MCF 10A (cell line): ENCODE results near the gene SHC2. TPM values are rescaled to one million over a fixed set of nuclear protein-coding genes. Genes with fewer than 3 reads are reported as not detected.

Source experiments
- BruUV-seq: library from RNA; stranded (reverse); fragments of 400-500 nt; replicated peaks from 2 replicates; lab custom pipeline; 2021; lab: Mats Ljungman, UMichigan
- CTCF ChIA-PET: fragments of 300-600 bp; sonication (Branson Sonifier 250); formaldehyde crosslinking; extraction: SDS; loops from one replicate; lab custom pipeline; 2021; ENCODE audit warnings: antibody characterized with exemption, inconsistent platforms; lab: Yijun Ruan, JAX
- POLR2A ChIA-PET: fragments of 300-600, 350-650 bp; sonication (Branson Sonifier 250); formaldehyde crosslinking; extraction: SDS; loops from one replicate; lab custom pipeline; 2020; ENCODE audit warnings: antibody characterized with exemption, inconsistent platforms; lab: Yijun Ruan, JAX
- DNase-seq: peaks from one replicate; pipeline ENCODE4 v3.0.0-alpha.2; 2018; ENCODE audit not compliant: unreplicated experiment
- H3K27ac Mint-ChIP-seq: one replicate; pipeline ENCODE4 v1.8.0; 2022; ENCODE audit warnings: mild to moderate bottlenecking, low read depth, mixed read lengths; ENCODE audit not compliant: unreplicated experiment
- H3K27me3 Mint-ChIP-seq: one replicate; pipeline ENCODE4 v1.8.0; 2022; ENCODE audit warnings: mixed read lengths; ENCODE audit not compliant: insufficient read depth, unreplicated experiment
- H3K36me3 Mint-ChIP-seq: one replicate; pipeline ENCODE4 v1.8.0; 2022; ENCODE audit warnings: mild to moderate bottlenecking, moderate library complexity, mixed read lengths; ENCODE audit not compliant: insufficient read depth, unreplicated experiment
- H3K4me1 Mint-ChIP-seq: one replicate; pipeline ENCODE4 v1.8.0; 2022; ENCODE audit warnings: mixed read lengths; ENCODE audit not compliant: insufficient read depth, unreplicated experiment
- H3K4me3 Mint-ChIP-seq: one replicate; pipeline ENCODE4 v1.8.0; 2022; ENCODE audit warnings: mild to moderate bottlenecking, moderate library complexity, mixed read lengths; ENCODE audit not compliant: unreplicated experiment
- H3K9me3 Mint-ChIP-seq: one replicate; pipeline ENCODE4 v1.8.0; 2022; ENCODE audit warnings: mixed read lengths; ENCODE audit not compliant: unreplicated experiment
- CTCF ChIP-seq: fragments of 200-600 bp; IDR thresholded peaks from one replicate; pipeline ENCODE4 v1.8.0; 2022; ENCODE audit warnings: antibody characterized with exemption, mild to moderate bottlenecking; ENCODE audit not compliant: unreplicated experiment
- intact Hi-C: fragments of 100-400 bp; cut with micrococcal nuclease; formaldehyde crosslinking; loops from 2 replicates; pipeline ENCODE4 v1.14.1; 2022
- total RNA-seq: library from RNA; stranded (reverse); gene quantifications from 2 replicates; pipeline ENCODE4 v1.2.3, GENCODE V29; 2022

The SHC2 gene
- total RNA-seq, 1 experiment from 2014 or later, result 0.77 TPM

- ChIA-PET CTCF (no interaction called here), POLR2A (no interaction called here)
- H3K4me3 Mint-ChIP-seq, result no peak overlapping the region
- intact Hi-C loops, result loop anchor here (10.0 kb wide), 1 partner anchor 117 kb away; no protein-coding TSS in a partner anchor
- H3K27me3 Mint-ChIP-seq, result peaks cover 20% of the 10 kb centered on the region
- H3K27ac Mint-ChIP-seq, result no peak overlapping the region
- peaks cover 6% of the 10 kb centered on the region for H3K36me3 Mint-ChIP-seq
- H3K4me1 Mint-ChIP-seq, result no peaks in the 10 kb centered on the region
- H3K9me3 Mint-ChIP-seq, result no peaks in the 10 kb centered on the region
- BruUV-seq, result no TSS peak
- no peak for DNase-seq
- TF ChIP-seq CTCF, result no peak
These were observed 40.8 kb upstream of the SHC2 start for GRCh38 chr19:501646-502045.

- Mint-ChIP-seq H3K27ac (no peak overlapping the region), H3K27me3 (peaks cover 20% of the 10 kb centered on the region), H3K4me1 (no peaks in the 10 kb centered on the region), H3K4me3 (no peak overlapping the region), H3K9me3 (peaks cover under 1% of the 10 kb centered on the region), H3K36me3 (peaks cover 6% of the 10 kb centered on the region)
- ChIA-PET CTCF (no interaction called here), POLR2A (no interaction called here)
- DNase-seq, result no peak
- BruUV-seq, result no TSS peak
- no peak for TF ChIP-seq CTCF
- intact Hi-C loops, result no loop called here
These were observed 38.3 kb upstream of the SHC2 start for GRCh38 chr19:498977-499623.

- BruUV-seq, result no TSS peak
- Mint-ChIP-seq H3K36me3 (peaks cover 6% of the 10 kb centered on the region), H3K9me3 (peaks cover 6% of the 10 kb centered on the region), H3K27ac (no peak overlapping the region), H3K4me3 (no peak overlapping the region), H3K27me3 (peaks cover 20% of the 10 kb centered on the region), H3K4me1 (no peaks in the 10 kb centered on the region)
- ChIA-PET CTCF (interaction anchor here (1.5 kb wide), 1 partner anchor 12 kb away, joined by 4 read pairs; no protein-coding TSS in a partner anchor), POLR2A (no interaction called here)
- TF ChIP-seq CTCF, result no peak
- intact Hi-C loops, result no loop called here
- no peak for DNase-seq
These were observed 37.7 kb upstream of the SHC2 start for GRCh38 chr19:498511-498891.

GRCh38 chr19:497869-498510 lies 37.2 kb upstream of the SHC2 start:
- no peak overlapping the region for H3K27ac Mint-ChIP-seq
- BruUV-seq, result no TSS peak
- no peak for TF ChIP-seq CTCF
- H3K36me3 Mint-ChIP-seq, result peaks cover 8% of the 10 kb centered on the region
- H3K4me1 Mint-ChIP-seq, result no peaks in the 10 kb centered on the region
- ChIA-PET CTCF (interaction anchor here (0.6 to 1.5 kb wide), 2 partner anchors 12 to 1737 kb away, joined by 3 to 4 read pairs; no protein-coding TSS in a partner anchor), POLR2A (no interaction called here)
- peaks cover 9% of the 10 kb centered on the region for H3K9me3 Mint-ChIP-seq
- intact Hi-C loops, result no loop called here
- no peak for DNase-seq
- no peak overlapping the region for H3K4me3 Mint-ChIP-seq
- peaks cover 20% of the 10 kb centered on the region for H3K27me3 Mint-ChIP-seq
